ENCODE measurements around the gene CCR2. TPM values are rescaled to one million over a fixed set of nuclear protein-coding genes. Genes with fewer than 3 reads are reported as not detected.

Gene CCR2
- total RNA-seq, 2 donors from 2014 or later, result 1.5 to 3.0 TPM

DNA sequence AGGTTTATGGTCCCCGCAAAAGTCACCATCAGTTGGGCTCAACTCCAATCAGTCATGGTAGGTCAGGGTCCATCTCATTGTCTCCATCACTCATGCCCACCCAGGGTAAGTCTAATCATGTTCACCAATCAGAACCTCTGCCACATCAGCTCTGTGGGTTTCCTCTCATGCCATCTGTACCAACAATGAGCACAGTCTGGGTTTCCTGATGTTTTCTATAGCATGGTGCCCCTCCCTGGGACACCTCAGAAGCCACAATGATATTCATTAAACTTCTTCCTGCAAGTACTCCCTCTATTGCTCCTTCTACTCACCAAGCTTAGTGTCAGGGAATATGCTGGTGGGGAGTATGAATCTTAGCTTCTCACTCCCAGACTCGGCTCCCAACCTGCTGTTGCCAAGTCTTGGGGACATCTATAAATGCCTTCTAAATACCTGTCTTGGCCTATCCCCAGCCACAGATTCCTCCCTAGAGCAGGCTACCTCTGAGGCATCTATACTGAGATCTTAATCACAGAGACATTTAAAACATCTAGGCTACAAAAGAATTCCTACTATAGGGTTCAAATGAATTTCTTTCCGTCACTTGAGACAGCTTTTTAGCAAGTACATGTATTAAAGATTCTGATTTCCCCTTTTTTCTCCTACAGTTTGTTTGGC lies 5.0 kb upstream of the CCR2 start:
- Histone ChIP-seq H3K9me3 (no peaks in the 10 kb centered on the region), H3K4me3 (no peak overlapping the region), H3K9ac (ENCODE audit: low read depth in 2 of 2, low read length in 2 of 2) (no peak overlapping the region), H3K4me1 (no peaks in the 10 kb centered on the region), H3K27me3 (no peaks in the 10 kb centered on the region), H3K27ac (no peak overlapping the region), H3K36me3 (no peaks in the 10 kb centered on the region)
- TF ChIP-seq, protein P1, sequence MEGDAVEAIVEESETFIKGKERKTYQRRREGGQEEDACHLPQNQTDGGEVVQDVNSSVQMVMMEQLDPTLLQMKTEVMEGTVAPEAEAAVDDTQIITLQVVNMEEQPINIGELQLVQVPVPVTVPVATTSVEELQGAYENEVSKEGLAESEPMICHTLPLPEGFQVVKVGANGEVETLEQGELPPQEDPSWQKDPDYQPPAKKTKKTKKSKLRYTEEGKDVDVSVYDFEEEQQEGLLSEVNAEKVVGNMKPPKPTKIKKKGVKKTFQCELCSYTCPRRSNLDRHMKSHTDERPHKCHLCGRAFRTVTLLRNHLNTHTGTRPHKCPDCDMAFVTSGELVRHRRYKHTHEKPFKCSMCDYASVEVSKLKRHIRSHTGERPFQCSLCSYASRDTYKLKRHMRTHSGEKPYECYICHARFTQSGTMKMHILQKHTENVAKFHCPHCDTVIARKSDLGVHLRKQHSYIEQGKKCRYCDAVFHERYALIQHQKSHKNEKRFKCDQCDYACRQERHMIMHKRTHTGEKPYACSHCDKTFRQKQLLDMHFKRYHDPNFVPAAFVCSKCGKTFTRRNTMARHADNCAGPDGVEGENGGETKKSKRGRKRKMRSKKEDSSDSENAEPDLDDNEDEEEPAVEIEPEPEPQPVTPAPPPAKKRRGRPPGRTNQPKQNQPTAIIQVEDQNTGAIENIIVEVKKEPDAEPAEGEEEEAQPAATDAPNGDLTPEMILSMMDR (IDR thresholded peaks at IDR 0.05), result no peak
- intact Hi-C loops (cut with DNase I), result no loop called here
- no peak for DNase-seq

DNA sequence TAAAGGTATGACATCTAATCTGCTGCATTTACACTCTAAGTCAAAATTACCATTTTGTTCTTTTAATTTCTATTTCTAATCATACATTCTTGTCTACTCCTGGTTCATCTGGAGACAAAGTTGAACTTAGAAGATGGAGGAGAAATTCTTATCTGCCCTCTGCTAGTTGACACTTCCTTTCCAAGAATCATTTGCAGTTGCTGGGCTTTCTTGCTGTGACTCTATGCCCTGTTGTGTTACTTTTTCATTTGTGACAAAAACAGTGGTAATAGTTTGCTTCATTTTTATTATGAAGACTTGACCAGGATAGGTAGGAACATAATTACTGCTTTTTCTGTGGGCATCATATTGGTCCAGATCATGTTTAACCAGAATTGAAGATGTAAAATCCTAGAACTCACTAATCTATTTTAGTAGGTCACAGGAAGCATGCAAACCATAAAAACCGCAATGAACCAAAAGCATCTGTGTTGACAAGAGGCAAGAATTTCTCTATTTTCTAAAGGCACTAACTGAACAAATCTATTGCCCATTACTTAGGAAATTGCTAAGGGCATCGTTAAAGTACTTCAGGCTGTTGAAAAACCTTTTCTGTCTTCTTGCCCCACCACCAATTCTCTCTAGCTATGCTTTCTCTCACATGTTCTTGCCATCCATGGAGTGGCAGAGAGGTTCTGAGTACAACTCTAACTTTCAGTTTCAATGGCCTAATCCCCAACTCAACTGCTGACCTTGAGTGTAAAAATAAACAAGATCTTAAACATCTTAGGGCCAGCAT lies 4.2 kb upstream of the CCR2 start:
- no peaks in the 10 kb centered on the region for H3K27me3 ChIP-seq

DNA sequence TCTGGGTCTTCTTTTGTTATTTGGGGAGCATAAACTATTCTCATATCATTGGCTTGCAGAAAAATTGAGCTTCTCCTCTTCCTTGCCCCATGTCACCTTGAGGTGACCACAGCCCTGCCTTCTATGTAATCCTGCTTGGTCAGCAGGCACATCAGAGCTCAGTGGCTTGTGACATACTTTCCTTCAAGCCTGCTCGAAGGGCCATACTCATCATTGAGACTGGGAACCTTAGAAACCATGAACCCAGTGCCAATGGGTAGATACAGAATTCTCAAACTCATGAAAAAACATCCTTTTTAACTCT lies 3.7 kb upstream of the CCR2 start:
- H3K4me1 ChIP-seq, result no peaks in the 10 kb centered on the region
- no peak overlapping the region for H3K27ac ChIP-seq
- H3K9ac ChIP-seq (ENCODE audit: low read depth in 2 of 2, low read length in 2 of 2), result no peak overlapping the region
- H3K36me3 ChIP-seq, result no peaks in the 10 kb centered on the region
- TF ChIP-seq, protein P1 (IDR thresholded peaks at IDR 0.05), result no peak
- H3K9me3 ChIP-seq, result no peaks in the 10 kb centered on the region
- no peaks in the 10 kb centered on the region for H3K27me3 ChIP-seq
- intact Hi-C loops (cut with DNase I), result no loop called here
- DNase-seq, result no peak
- no peak overlapping the region for H3K4me3 ChIP-seq

More for the DNA sequence above, 4.2 kb upstream of the CCR2 start:
- DNase-seq, result no peak
- Histone ChIP-seq H3K4me1 (no peaks in the 10 kb centered on the region), H3K36me3 (no peaks in the 10 kb centered on the region), H3K9ac (ENCODE audit: low read depth in 2 of 2, low read length in 2 of 2) (no peak overlapping the region), H3K4me3 (no peak overlapping the region), H3K9me3 (no peaks in the 10 kb centered on the region), H3K27ac (no peak overlapping the region)
- intact Hi-C loops (cut with DNase I), result no loop called here
- TF ChIP-seq, protein P1 (IDR thresholded peaks at IDR 0.05), result no peak

DNA sequence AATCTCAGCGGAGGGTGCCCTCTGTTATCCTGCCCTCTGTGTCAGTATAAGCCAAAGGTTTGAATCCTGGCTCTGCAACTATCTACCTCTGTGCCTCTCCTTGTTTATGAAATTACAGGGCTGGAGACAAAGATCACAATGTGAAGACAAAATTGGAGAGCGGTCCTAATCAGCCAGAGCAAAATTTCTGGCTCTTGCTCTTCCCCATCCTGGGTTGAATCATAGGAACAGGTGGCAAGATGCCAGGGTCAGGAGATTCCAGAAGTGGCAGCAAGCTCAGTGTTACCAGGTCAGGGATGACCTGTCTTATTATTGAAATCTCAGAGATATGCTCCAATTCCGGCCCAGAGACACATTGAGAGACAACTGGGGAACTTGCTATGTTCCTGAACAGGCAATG lies 2.3 kb upstream of the CCR2 start:
- no peaks in the 10 kb centered on the region for H3K9me3 ChIP-seq
- H3K4me3 ChIP-seq, result no peak overlapping the region
- no peak for DNase-seq
- no peaks in the 10 kb centered on the region for H3K36me3 ChIP-seq
- no peaks in the 10 kb centered on the region for H3K27me3 ChIP-seq
- H3K9ac ChIP-seq (ENCODE audit: low read depth in 2 of 2, low read length in 2 of 2), result no peak overlapping the region
- TF ChIP-seq, protein P1 (IDR thresholded peaks at IDR 0.05), result no peak
- H3K27ac ChIP-seq, result no peak overlapping the region
- intact Hi-C loops (cut with DNase I), result no loop called here
- no peaks in the 10 kb centered on the region for H3K4me1 ChIP-seq

DNA sequence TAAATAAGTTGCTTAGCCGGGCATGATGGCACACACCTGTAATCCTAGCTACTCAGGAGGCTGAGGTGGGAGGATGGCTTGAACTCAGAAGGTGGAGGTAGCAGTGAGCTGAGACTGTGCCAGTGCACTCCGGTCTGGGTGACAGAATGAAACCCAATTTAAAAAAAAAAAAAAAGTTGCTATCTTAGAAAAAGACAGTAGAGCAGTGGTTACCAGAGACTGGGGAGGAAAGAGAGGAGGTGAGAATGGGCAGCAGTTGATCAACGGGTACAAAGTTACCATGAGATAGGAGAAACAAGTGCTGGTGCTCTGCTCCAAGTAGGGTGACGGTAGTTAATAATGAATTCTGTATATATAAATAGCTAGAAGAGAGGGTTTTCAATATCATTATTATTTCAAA lies 821 bp upstream of the CCR2 start:
- no peak overlapping the region for H3K9ac ChIP-seq (ENCODE audit: low read depth in 2 of 2, low read length in 2 of 2)
- no peak overlapping the region for H3K4me3 ChIP-seq
- TF ChIP-seq, protein P1 (IDR thresholded peaks at IDR 0.05), result no peak
- no peaks in the 10 kb centered on the region for H3K9me3 ChIP-seq
- no peaks in the 10 kb centered on the region for H3K27me3 ChIP-seq
- no peaks in the 10 kb centered on the region for H3K36me3 ChIP-seq
- intact Hi-C loops (cut with DNase I), result no loop called here
- H3K4me1 ChIP-seq, result no peaks in the 10 kb centered on the region
- no peak for DNase-seq
- no peak overlapping the region for H3K27ac ChIP-seq

All from colonic mucosa (tissue), 4 donors.